22Rv1 (cell line): ENCODE data around the gene SYT8.

Source experiments
- CTCF ChIP-seq: fragments of 450-650 bp; IDR thresholded peaks from 2 replicates; pipeline ENCODE4 v1.5.1; 2017; ENCODE audit warnings: mild to moderate bottlenecking
- ZFX ChIP-seq: fragments of 450-650 bp; IDR thresholded peaks from 2 replicates; pipeline ENCODE4 v1.6.1; 2017; ENCODE audit warnings: antibody characterized with exemption, borderline replicate concordance

- TF ChIP-seq CTCF (no peak), ZFX (no peak)
Observed at GRCh38 chr11:1829039-1829820, 5.6 kb upstream of the SYT8 start.
